ENCODE results near the gene RBM19. TPM values are rescaled to one million over a fixed set of nuclear protein-coding genes. Genes with fewer than 3 reads are reported as not detected.

RBM19 gene
- total RNA-seq, 1 experiment from 2014 or later, result 23.8 TPM

- no peak for DNase-seq (ENCODE audit: low read depth)
- in situ Hi-C loops (cut with HindIII; ENCODE audit: low pct_unique_long_range_greater_than_20kb, low sequenced_read_pairs), result no loop called here
Observed at GRCh38 chr12:113783811-113784210, 182.3 kb downstream of the RBM19 start.

GRCh38 chr12:113782873-113783272, 183.3 kb downstream of the RBM19 start:
- no peak for DNase-seq (ENCODE audit: low read depth)

GRCh38 chr12:113781415-113782198, 184.5 kb downstream of the RBM19 start:
- no peak for DNase-seq (ENCODE audit: low read depth)
- in situ Hi-C loops (cut with HindIII; ENCODE audit: low pct_unique_long_range_greater_than_20kb, low sequenced_read_pairs), result no loop called here

More at GRCh38 chr12:113782873-113783272, 183.3 kb downstream of the RBM19 start:
- in situ Hi-C loops (cut with HindIII; ENCODE audit: low pct_unique_long_range_greater_than_20kb, low sequenced_read_pairs), result no loop called here

- in situ Hi-C loops (cut with HindIII; ENCODE audit: low pct_unique_long_range_greater_than_20kb, low sequenced_read_pairs), result no loop called here
- DNase-seq (ENCODE audit: low read depth), result no peak
Observed at GRCh38 chr12:113779774-113780173, 186.4 kb downstream of the RBM19 start.

- in situ Hi-C loops (cut with HindIII; ENCODE audit: low pct_unique_long_range_greater_than_20kb, low sequenced_read_pairs), result no loop called here
- DNase-seq (ENCODE audit: low read depth), result no peak
Observed at GRCh38 chr12:113778432-113779132, 187.5 kb downstream of the RBM19 start.

GRCh38 chr12:113777751-113778150, 188.4 kb downstream of the RBM19 start:
- no peak for DNase-seq (ENCODE audit: low read depth)
- in situ Hi-C loops (cut with HindIII; ENCODE audit: low pct_unique_long_range_greater_than_20kb, low sequenced_read_pairs), result no loop called here

- in situ Hi-C loops (cut with HindIII; ENCODE audit: low pct_unique_long_range_greater_than_20kb, low sequenced_read_pairs), result no loop called here
- no peak for DNase-seq (ENCODE audit: low read depth)
Observed at GRCh38 chr12:113776536-113776935, 189.6 kb downstream of the RBM19 start.

- no peak for DNase-seq (ENCODE audit: low read depth)
- in situ Hi-C loops (cut with HindIII; ENCODE audit: low pct_unique_long_range_greater_than_20kb, low sequenced_read_pairs), result no loop called here
Observed at GRCh38 chr12:113774526-113774925, 191.6 kb downstream of the RBM19 start.

GRCh38 chr12:113772505-113773030, 193.6 kb downstream of the RBM19 start:
- in situ Hi-C loops (cut with HindIII; ENCODE audit: low pct_unique_long_range_greater_than_20kb, low sequenced_read_pairs), result no loop called here
- no peak for DNase-seq (ENCODE audit: low read depth)

GRCh38 chr12:113770389-113770865, 195.7 kb downstream of the RBM19 start:
- DNase-seq (ENCODE audit: low read depth), result no peak
- in situ Hi-C loops (cut with HindIII; ENCODE audit: low pct_unique_long_range_greater_than_20kb, low sequenced_read_pairs), result no loop called here

GRCh38 chr12:113769305-113769704, 196.8 kb downstream of the RBM19 start:
- no peak for DNase-seq (ENCODE audit: low read depth)
- in situ Hi-C loops (cut with HindIII; ENCODE audit: low pct_unique_long_range_greater_than_20kb, low sequenced_read_pairs), result no loop called here

- in situ Hi-C loops (cut with HindIII; ENCODE audit: low pct_unique_long_range_greater_than_20kb, low sequenced_read_pairs), result no loop called here
- DNase-seq (ENCODE audit: low read depth), result no peak
Observed at GRCh38 chr12:113768850-113769249, 197.3 kb downstream of the RBM19 start.

- peak; percentile 44 for DNase-seq (ENCODE audit: low read depth)
- in situ Hi-C loops (cut with HindIII; ENCODE audit: low pct_unique_long_range_greater_than_20kb, low sequenced_read_pairs), result no loop called here
Observed at GRCh38 chr12:113766879-113767878, 198.9 kb downstream of the RBM19 start.

Measured in Caki2 (cell line).